ENCODE data around the gene NPB.

DNA sequence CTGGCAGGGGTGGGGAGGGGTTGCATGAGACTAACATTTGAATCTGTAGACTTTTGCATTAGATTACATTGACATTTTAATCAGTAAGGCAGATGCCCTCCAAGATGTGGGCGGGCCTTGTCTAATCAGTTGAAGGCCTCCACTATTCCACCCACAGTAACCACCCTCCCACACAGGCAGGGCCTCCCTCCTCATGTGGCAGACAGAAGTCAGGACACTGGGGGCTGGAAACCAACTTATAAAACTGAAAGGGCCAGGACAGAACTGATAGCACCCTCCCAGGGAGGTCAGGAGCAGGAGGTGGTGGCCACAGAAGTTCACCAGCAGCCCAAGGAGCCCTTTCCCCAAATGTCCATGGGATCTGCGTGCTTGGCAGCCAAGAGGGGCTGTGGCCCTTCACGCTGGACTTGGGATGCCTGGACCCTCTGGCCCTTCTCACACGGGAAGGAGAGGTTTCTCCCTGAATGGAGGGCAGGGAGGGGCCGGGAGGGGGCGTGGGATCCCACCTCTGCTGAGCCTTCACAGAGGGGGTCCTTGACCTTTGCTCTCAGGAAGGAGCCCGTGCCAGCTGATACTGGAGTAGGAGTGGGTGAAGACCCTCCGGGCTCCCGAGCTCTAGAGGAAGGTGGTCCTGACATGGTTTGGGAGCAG lies 30.4 kb downstream of the NPB start:
- no peak for TF ChIP-seq POLR2A (IDR thresholded peaks at IDR 0.05)
- TF ChIP-seq, protein P1, sequence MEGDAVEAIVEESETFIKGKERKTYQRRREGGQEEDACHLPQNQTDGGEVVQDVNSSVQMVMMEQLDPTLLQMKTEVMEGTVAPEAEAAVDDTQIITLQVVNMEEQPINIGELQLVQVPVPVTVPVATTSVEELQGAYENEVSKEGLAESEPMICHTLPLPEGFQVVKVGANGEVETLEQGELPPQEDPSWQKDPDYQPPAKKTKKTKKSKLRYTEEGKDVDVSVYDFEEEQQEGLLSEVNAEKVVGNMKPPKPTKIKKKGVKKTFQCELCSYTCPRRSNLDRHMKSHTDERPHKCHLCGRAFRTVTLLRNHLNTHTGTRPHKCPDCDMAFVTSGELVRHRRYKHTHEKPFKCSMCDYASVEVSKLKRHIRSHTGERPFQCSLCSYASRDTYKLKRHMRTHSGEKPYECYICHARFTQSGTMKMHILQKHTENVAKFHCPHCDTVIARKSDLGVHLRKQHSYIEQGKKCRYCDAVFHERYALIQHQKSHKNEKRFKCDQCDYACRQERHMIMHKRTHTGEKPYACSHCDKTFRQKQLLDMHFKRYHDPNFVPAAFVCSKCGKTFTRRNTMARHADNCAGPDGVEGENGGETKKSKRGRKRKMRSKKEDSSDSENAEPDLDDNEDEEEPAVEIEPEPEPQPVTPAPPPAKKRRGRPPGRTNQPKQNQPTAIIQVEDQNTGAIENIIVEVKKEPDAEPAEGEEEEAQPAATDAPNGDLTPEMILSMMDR (IDR thresholded peaks at IDR 0.05): no peak

All from heart left ventricle (tissue), 13 donors.